H9 (cell line): ENCODE results near the gene DENND5B. TPM values are rescaled to one million over a fixed set of nuclear protein-coding genes. Genes with fewer than 3 reads are reported as not detected.

Source experiments
- DNase-seq: peaks from one replicate; pipeline ENCODE4 v3.0.0-alpha.2; 2017
- H2AFZ ChIP-seq: one replicate; pipeline ENCODE4 v1.6.1; 2013; ENCODE audit warnings: mild to moderate bottlenecking, low read length, control low read depth, moderate library complexity
- H2AK5ac ChIP-seq: 2 replicates; pipeline ENCODE4 v1.6.1; 2013; ENCODE audit warnings: low read length, control low read depth, mixed read lengths; ENCODE audit not compliant: insufficient read length
- H2BK120ac ChIP-seq: one replicate; pipeline ENCODE4 v1.6.1; 2013; ENCODE audit warnings: low read depth, mild to moderate bottlenecking, low read length, control low read depth, inconsistent platforms; ENCODE audit not compliant: poor library complexity, severe bottlenecking
- H2BK12ac ChIP-seq: 2 replicates; pipeline ENCODE4 v1.6.1; 2013; ENCODE audit warnings: low read length, control low read depth, mixed read lengths, low read depth; ENCODE audit not compliant: insufficient read length
- H2BK15ac ChIP-seq: 2 replicates; pipeline ENCODE4 v1.6.1; 2013; ENCODE audit warnings: low read depth, low read length, control low read depth
- H2BK20ac ChIP-seq: one replicate; pipeline ENCODE4 v1.6.1; 2013; ENCODE audit warnings: low read depth, mild to moderate bottlenecking, low read length, control low read depth, inconsistent platforms; ENCODE audit not compliant: poor library complexity, severe bottlenecking
- H2BK5ac ChIP-seq: 2 replicates; pipeline ENCODE4 v1.6.1; 2013; ENCODE audit warnings: low read length, control low read depth, mixed read lengths; ENCODE audit not compliant: insufficient read length
- H3K14ac ChIP-seq: 2 replicates; pipeline ENCODE4 v1.6.1; 2013; ENCODE audit warnings: low read length, control low read depth; ENCODE audit not compliant: insufficient read depth
- H3K18ac ChIP-seq: 2 replicates; pipeline ENCODE4 v1.6.1; 2013; ENCODE audit warnings: low read depth, mild to moderate bottlenecking, mixed read lengths, low read length, control low read depth; ENCODE audit not compliant: insufficient read length
- H3K23ac ChIP-seq: 2 replicates; pipeline ENCODE4 v1.6.1; 2013; ENCODE audit warnings: low read length, control low read depth, mixed read lengths, low read depth; ENCODE audit not compliant: insufficient read length
- H3K23me2 ChIP-seq: 2 replicates; pipeline ENCODE4 v1.6.1; 2013; ENCODE audit warnings: low read depth, mild to moderate bottlenecking, mixed read lengths, low read length, control low read depth; ENCODE audit not compliant: insufficient read length, poor library complexity, severe bottlenecking
- H3K27ac ChIP-seq: 2 replicates; pipeline ENCODE4 v1.5.1; 2013; ENCODE audit warnings: low read length, control low read depth, mixed read lengths, low read depth; ENCODE audit not compliant: insufficient read length
- H3K27me3 ChIP-seq: 2 replicates; pipeline ENCODE4 v1.6.1; 2013; ENCODE audit warnings: low read length, control low read depth, inconsistent platforms; ENCODE audit not compliant: insufficient read depth
- H3K4ac ChIP-seq: 2 replicates; pipeline ENCODE4 v1.6.1; 2013; ENCODE audit warnings: low read depth, mild to moderate bottlenecking, control low read depth, inconsistent platforms, low read length, moderate library complexity
- H3K4me1 ChIP-seq: 2 replicates; pipeline ENCODE4 v1.6.1; 2013; ENCODE audit warnings: low read length, control low read depth, inconsistent platforms; ENCODE audit not compliant: insufficient read depth
- H3K4me2 ChIP-seq: 2 replicates; pipeline ENCODE4 v1.6.1; 2013; ENCODE audit warnings: low read length, control low read depth, mixed read lengths; ENCODE audit not compliant: insufficient read length, insufficient read depth
- H3K56ac ChIP-seq: 2 replicates; pipeline ENCODE4 v1.6.1; 2013; ENCODE audit warnings: low read depth, mild to moderate bottlenecking, mixed read lengths, low read length, control low read depth; ENCODE audit not compliant: insufficient read length
- H3K79me1 ChIP-seq: 2 replicates; pipeline ENCODE4 v1.6.1; 2013; ENCODE audit warnings: low read depth, mild to moderate bottlenecking, moderate library complexity, low read length, control low read depth, inconsistent platforms; ENCODE audit not compliant: insufficient read depth, poor library complexity, severe bottlenecking
- H3K79me2 ChIP-seq: 2 replicates; pipeline ENCODE4 v1.6.1; 2013; ENCODE audit warnings: low read length, control low read depth, inconsistent platforms; ENCODE audit not compliant: insufficient read depth
- H3K9ac ChIP-seq: 2 replicates; pipeline ENCODE4 v1.6.1; 2013; ENCODE audit warnings: low read length, control low read depth, mixed read lengths; ENCODE audit not compliant: insufficient read length; ENCODE audit errors: extremely low read depth
- H3K9me3 ChIP-seq: one replicate; pipeline ENCODE4 v1.6.1; 2013; ENCODE audit warnings: low read depth, low read length, inconsistent platforms; ENCODE audit not compliant: control insufficient read depth
- H3T11ph ChIP-seq: one replicate; pipeline ENCODE4 v1.6.1; 2013; ENCODE audit warnings: mild to moderate bottlenecking, low read length, control low read depth, inconsistent platforms
- H4K20me1 ChIP-seq: one replicate; pipeline ENCODE4 v1.6.1; 2013; ENCODE audit not compliant: control insufficient read depth, insufficient read length, insufficient read depth
- H4K5ac ChIP-seq: 2 replicates; pipeline ENCODE4 v1.6.1; 2013; ENCODE audit warnings: low read depth, mild to moderate bottlenecking, mixed read lengths, low read length, control low read depth; ENCODE audit not compliant: insufficient read length
- H4K8ac ChIP-seq: replicated peaks from 2 replicates; pipeline ENCODE4 v1.6.1; 2013; ENCODE audit warnings: low read length, control low read depth, mixed read lengths, low read depth; ENCODE audit not compliant: insufficient read length
- H4K91ac ChIP-seq: 2 replicates; pipeline ENCODE4 v1.6.1; 2013; ENCODE audit warnings: low read depth, mild to moderate bottlenecking, moderate library complexity, mixed read lengths, low read length, control low read depth; ENCODE audit not compliant: insufficient read length
- H3K27ac Mint-ChIP-seq, 3 experiments: 2 replicates in 2 of 3; 3 replicates in 1 of 3; pipeline ENCODE4 v1.8.0; 2020 to 2021; ENCODE audit warnings: mixed read lengths in 3 of 3, mild to moderate bottlenecking in 1 of 3, moderate library complexity in 1 of 3
- H3K27me3 Mint-ChIP-seq: 2 replicates; pipeline ENCODE4 v1.8.0; 2021; ENCODE audit warnings: low read depth, mild to moderate bottlenecking, moderate library complexity, mixed read lengths
- H3K36me3 Mint-ChIP-seq, 3 experiments: 2 replicates in 2 of 3; 3 replicates in 1 of 3; pipeline ENCODE4 v1.8.0; 2020 to 2021; ENCODE audit warnings: low read depth in 3 of 3, mixed read lengths in 3 of 3; ENCODE audit not compliant: insufficient read depth in 1 of 3
- H3K4me1 Mint-ChIP-seq, 2 experiments: 2 replicates each; pipeline ENCODE4 v1.8.0; 2020; ENCODE audit warnings: mixed read lengths in 2 of 2
- H3K4me3 Mint-ChIP-seq, 2 experiments: 2 replicates in 1 of 2; 3 replicates in 1 of 2; pipeline ENCODE4 v1.8.0; 2020 to 2021; ENCODE audit warnings: mild to moderate bottlenecking in 2 of 2, mixed read lengths in 2 of 2, moderate library complexity in 1 of 2
- H3K9me3 Mint-ChIP-seq, 2 experiments: 2 replicates in 1 of 2; 3 replicates in 1 of 2; pipeline ENCODE4 v1.8.0; 2020; ENCODE audit warnings: mild to moderate bottlenecking in 2 of 2, mixed read lengths in 2 of 2, moderate library complexity in 1 of 2
- CTCF ChIP-seq: fragments of 200-600 bp; sonication (generic); conservative IDR thresholded peaks from 3 replicates; pipeline ENCODE4 v1.8.0; 2021; ENCODE audit warnings: antibody characterized with exemption, mild to moderate bottlenecking
- WGBS: extraction: QIAGEN DNeasy Blood & Tissue Kit; methylation state at CpG from one replicate; pipeline ENCODE4 v1.1.7; 2013; ENCODE audit warnings: missing lambda C conversion rate, low lambda C conversion rate, mixed read lengths; ENCODE audit not compliant: insufficient read length; ENCODE audit errors: extremely low coverage; 5-methylcytosine and 5-hydroxymethylcytosine counted together
- total RNA-seq: library from RNA; stranded (reverse); gene quantifications from 2 replicates; pipeline ENCODE4 v1.2.1, GENCODE V29; 2021

DENND5B gene
- total RNA-seq, 1 experiment from 2014 or later: 13.4 TPM

- no peaks in the 10 kb centered on the region for H3K27me3 ChIP-seq
- H3K9me3 Mint-ChIP-seq: peaks cover 2% of the 10 kb centered on the region in 2 experiments
- no peak overlapping the region for H3T11ph ChIP-seq
- H4K91ac ChIP-seq: no peak overlapping the region
- H4K8ac ChIP-seq: no peak overlapping the region
- H3K23ac ChIP-seq: no peak overlapping the region
- H2BK120ac ChIP-seq: no peak overlapping the region
- no peak overlapping the region for H3K56ac ChIP-seq
- H3K23me2 ChIP-seq: no peaks in the 10 kb centered on the region
- peak overlapping the region in 2 of 3 experiments; percentile 5 to 49; a peak in 5 of 7 replicates for H3K27ac Mint-ChIP-seq
- H3K4me2 ChIP-seq: no peak overlapping the region
- DNase-seq: no peak
- H3K79me2 ChIP-seq: no peaks in the 10 kb centered on the region
- H4K20me1 ChIP-seq: no peaks in the 10 kb centered on the region
- no peak overlapping the region for H2AFZ ChIP-seq
- no peak overlapping the region for H2BK20ac ChIP-seq
- no peak overlapping the region for H3K14ac ChIP-seq
- no CpG with 5 or more reads among the region's 2 CpGs for WGBS
- no peak overlapping the region for H4K5ac ChIP-seq
- H3K9ac ChIP-seq: no peak overlapping the region
- no peak overlapping the region for H3K4ac ChIP-seq
- no peak overlapping the region for H2AK5ac ChIP-seq
- H2BK15ac ChIP-seq: no peak overlapping the region
- peaks cover 6 to 21% (median 14%) of the 10 kb centered on the region in 3 experiments for H3K36me3 Mint-ChIP-seq
- H3K18ac ChIP-seq: no peak overlapping the region
- peaks cover 4% of the 10 kb centered on the region for H3K79me1 ChIP-seq
- H3K9me3 ChIP-seq: no peaks in the 10 kb centered on the region
- H3K4me1 Mint-ChIP-seq: peaks cover 38 to 46% of the 10 kb centered on the region in 2 experiments
- no peak overlapping the region for H3K4me3 Mint-ChIP-seq
- H3K27me3 Mint-ChIP-seq: no peaks in the 10 kb centered on the region
- no peak overlapping the region for H3K27ac ChIP-seq
- H2BK5ac ChIP-seq: no peak overlapping the region
- H2BK12ac ChIP-seq: no peak overlapping the region
- TF ChIP-seq CTCF: no peak
- H3K4me1 ChIP-seq: no peaks in the 10 kb centered on the region
These were observed 91.4 kb downstream of the DENND5B start for GRCh38 chr12:31499567-31499966.
